Measurements from ENCODE around the gene CAMK1D.

CAMK1D gene

DNA sequence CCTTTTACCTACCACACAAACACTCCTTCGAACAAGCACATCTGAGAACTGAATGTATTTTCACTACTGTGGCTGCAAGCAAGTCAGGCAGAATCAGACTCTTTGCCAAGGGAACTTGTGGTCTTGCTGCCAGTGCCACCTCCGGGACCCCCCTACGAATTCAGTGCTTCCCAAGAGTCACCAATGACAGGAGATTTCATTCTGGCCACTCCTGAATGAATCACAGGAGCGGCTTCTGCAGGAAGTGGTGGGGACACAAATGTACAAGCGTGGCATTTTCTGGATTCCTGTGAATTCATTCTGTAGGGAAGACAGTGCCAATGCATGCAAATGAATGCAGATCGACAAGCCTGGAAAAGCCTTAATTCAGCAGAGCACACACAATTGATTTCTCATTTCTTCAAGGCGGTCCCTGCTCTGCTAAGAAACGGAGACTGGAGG, 161.2 kb downstream of the CAMK1D start:
- Histone ChIP-seq H3K4me2 (no peak overlapping the region), H3K4me1 (ENCODE audit: low read depth, poor library complexity, severe bottlenecking) (peaks cover 11% of the 10 kb centered on the region), H3K79me2 (ENCODE audit: insufficient read depth, low read depth) (no peaks in the 10 kb centered on the region), H3K9ac (no peak overlapping the region), H3K27me3 (ENCODE audit: insufficient read depth, low read depth) (no peaks in the 10 kb centered on the region), H4K20me1 (ENCODE audit: insufficient read depth) (no peaks in the 10 kb centered on the region), H2AFZ (ENCODE audit: low read depth) (no peak overlapping the region), H3K36me3 (ENCODE audit: insufficient read depth) (no peaks in the 10 kb centered on the region), H3K27ac (no peak overlapping the region), H3K4me3 (IDR thresholded peaks at IDR 0.05; ENCODE audit: insufficient read depth, low read depth, low read length) (no peak overlapping the region)
- TF ChIP-seq, protein P1, sequence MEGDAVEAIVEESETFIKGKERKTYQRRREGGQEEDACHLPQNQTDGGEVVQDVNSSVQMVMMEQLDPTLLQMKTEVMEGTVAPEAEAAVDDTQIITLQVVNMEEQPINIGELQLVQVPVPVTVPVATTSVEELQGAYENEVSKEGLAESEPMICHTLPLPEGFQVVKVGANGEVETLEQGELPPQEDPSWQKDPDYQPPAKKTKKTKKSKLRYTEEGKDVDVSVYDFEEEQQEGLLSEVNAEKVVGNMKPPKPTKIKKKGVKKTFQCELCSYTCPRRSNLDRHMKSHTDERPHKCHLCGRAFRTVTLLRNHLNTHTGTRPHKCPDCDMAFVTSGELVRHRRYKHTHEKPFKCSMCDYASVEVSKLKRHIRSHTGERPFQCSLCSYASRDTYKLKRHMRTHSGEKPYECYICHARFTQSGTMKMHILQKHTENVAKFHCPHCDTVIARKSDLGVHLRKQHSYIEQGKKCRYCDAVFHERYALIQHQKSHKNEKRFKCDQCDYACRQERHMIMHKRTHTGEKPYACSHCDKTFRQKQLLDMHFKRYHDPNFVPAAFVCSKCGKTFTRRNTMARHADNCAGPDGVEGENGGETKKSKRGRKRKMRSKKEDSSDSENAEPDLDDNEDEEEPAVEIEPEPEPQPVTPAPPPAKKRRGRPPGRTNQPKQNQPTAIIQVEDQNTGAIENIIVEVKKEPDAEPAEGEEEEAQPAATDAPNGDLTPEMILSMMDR (conservative IDR thresholded peaks at IDR 0.05; ENCODE audit: low read depth, low read length) = no peak

GRCh38 chr10:12510984-12511383, 161.6 kb downstream of the CAMK1D start:
- Histone ChIP-seq H3K79me2 (ENCODE audit: insufficient read depth, low read depth) (no peaks in the 10 kb centered on the region), H3K27me3 (ENCODE audit: insufficient read depth, low read depth) (no peaks in the 10 kb centered on the region), H3K9ac (no peak overlapping the region), H3K27ac (no peak overlapping the region), H2AFZ (ENCODE audit: low read depth) (no peak overlapping the region), H3K4me3 (IDR thresholded peaks at IDR 0.05; ENCODE audit: insufficient read depth, low read depth, low read length) (no peak overlapping the region), H4K20me1 (ENCODE audit: insufficient read depth) (no peaks in the 10 kb centered on the region), H3K4me1 (ENCODE audit: low read depth, poor library complexity, severe bottlenecking) (peaks cover 11% of the 10 kb centered on the region), H3K4me2 (no peak overlapping the region), H3K36me3 (ENCODE audit: insufficient read depth) (no peaks in the 10 kb centered on the region)
- TF ChIP-seq, protein P1 (conservative IDR thresholded peaks at IDR 0.05; ENCODE audit: low read depth, low read length) = no peak

DNA sequence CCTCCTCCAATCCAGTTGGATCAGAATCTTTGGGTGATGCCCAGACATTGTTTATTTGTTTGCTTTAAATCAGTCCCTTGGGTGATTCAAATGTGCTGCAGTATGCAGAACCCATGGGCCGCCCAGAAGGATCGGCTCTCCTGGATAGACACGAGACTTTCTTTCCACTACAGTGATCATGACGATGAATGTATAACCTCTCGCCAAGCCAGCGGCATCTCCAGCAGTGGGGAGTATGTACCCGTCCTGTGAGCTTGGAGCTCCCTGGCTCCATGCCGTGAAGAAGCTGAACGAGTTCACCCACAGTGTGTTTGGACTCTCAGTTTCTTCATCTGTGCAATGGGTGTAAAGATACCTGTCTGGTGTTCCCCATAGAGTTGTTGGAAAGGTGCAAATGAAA, 162.3 kb downstream of the CAMK1D start:
- H3K4me2 ChIP-seq = no peak overlapping the region
- no peaks in the 10 kb centered on the region for H3K79me2 ChIP-seq (ENCODE audit: insufficient read depth, low read depth)
- peaks cover 11% of the 10 kb centered on the region for H3K4me1 ChIP-seq (ENCODE audit: low read depth, poor library complexity, severe bottlenecking)
- no peak overlapping the region for H3K27ac ChIP-seq
- no peaks in the 10 kb centered on the region for H4K20me1 ChIP-seq (ENCODE audit: insufficient read depth)
- H3K4me3 ChIP-seq (IDR thresholded peaks at IDR 0.05; ENCODE audit: insufficient read depth, low read depth, low read length) = no peak overlapping the region
- H3K27me3 ChIP-seq (ENCODE audit: insufficient read depth, low read depth) = no peaks in the 10 kb centered on the region
- H2AFZ ChIP-seq (ENCODE audit: low read depth) = no peak overlapping the region
- TF ChIP-seq, protein P1 (conservative IDR thresholded peaks at IDR 0.05; ENCODE audit: low read depth, low read length) = no peak
- H3K36me3 ChIP-seq (ENCODE audit: insufficient read depth) = no peaks in the 10 kb centered on the region
- no peak overlapping the region for H3K9ac ChIP-seq

- H2AFZ ChIP-seq (ENCODE audit: low read depth) = no peak overlapping the region
- no peaks in the 10 kb centered on the region for H3K36me3 ChIP-seq (ENCODE audit: insufficient read depth)
- H3K4me1 ChIP-seq (ENCODE audit: low read depth, poor library complexity, severe bottlenecking) = peaks cover 11% of the 10 kb centered on the region
- no peak overlapping the region for H3K9ac ChIP-seq
- TF ChIP-seq, protein P1 (conservative IDR thresholded peaks at IDR 0.05; ENCODE audit: low read depth, low read length) = no peak
- no peaks in the 10 kb centered on the region for H3K79me2 ChIP-seq (ENCODE audit: insufficient read depth, low read depth)
- no peak overlapping the region for H3K27ac ChIP-seq
- H3K4me2 ChIP-seq = no peak overlapping the region
- no peaks in the 10 kb centered on the region for H3K27me3 ChIP-seq (ENCODE audit: insufficient read depth, low read depth)
- no peaks in the 10 kb centered on the region for H4K20me1 ChIP-seq (ENCODE audit: insufficient read depth)
- no peak overlapping the region for H3K4me3 ChIP-seq (IDR thresholded peaks at IDR 0.05; ENCODE audit: insufficient read depth, low read depth, low read length)
Observed at GRCh38 chr10:12512332-12513002, 163.1 kb downstream of the CAMK1D start.
